MCF 10A (cell line): Measurements from ENCODE around the gene PEF1. TPM values are rescaled to one million over a fixed set of nuclear protein-coding genes. Genes with fewer than 3 reads are reported as not detected.

Experiments
- BruUV-seq: library from RNA; stranded (reverse); fragments of 400-500 nt; replicated peaks from 2 replicates; lab custom pipeline; 2021; lab: Mats Ljungman, UMichigan
- CTCF ChIA-PET: fragments of 300-600 bp; sonication (Branson Sonifier 250); formaldehyde crosslinking; extraction: SDS; loops from one replicate; lab custom pipeline; 2021; ENCODE audit warnings: antibody characterized with exemption, inconsistent platforms; lab: Yijun Ruan, JAX
- POLR2A ChIA-PET: fragments of 300-600, 350-650 bp; sonication (Branson Sonifier 250); formaldehyde crosslinking; extraction: SDS; loops from one replicate; lab custom pipeline; 2020; ENCODE audit warnings: antibody characterized with exemption, inconsistent platforms; lab: Yijun Ruan, JAX
- DNase-seq: peaks from one replicate; pipeline ENCODE4 v3.0.0-alpha.2; 2018; ENCODE audit not compliant: unreplicated experiment
- H3K27ac Mint-ChIP-seq: one replicate; pipeline ENCODE4 v1.8.0; 2022; ENCODE audit warnings: mild to moderate bottlenecking, low read depth, mixed read lengths; ENCODE audit not compliant: unreplicated experiment
- H3K27me3 Mint-ChIP-seq: one replicate; pipeline ENCODE4 v1.8.0; 2022; ENCODE audit warnings: mixed read lengths; ENCODE audit not compliant: insufficient read depth, unreplicated experiment
- H3K36me3 Mint-ChIP-seq: one replicate; pipeline ENCODE4 v1.8.0; 2022; ENCODE audit warnings: mild to moderate bottlenecking, moderate library complexity, mixed read lengths; ENCODE audit not compliant: insufficient read depth, unreplicated experiment
- H3K4me1 Mint-ChIP-seq: one replicate; pipeline ENCODE4 v1.8.0; 2022; ENCODE audit warnings: mixed read lengths; ENCODE audit not compliant: insufficient read depth, unreplicated experiment
- H3K4me3 Mint-ChIP-seq: one replicate; pipeline ENCODE4 v1.8.0; 2022; ENCODE audit warnings: mild to moderate bottlenecking, moderate library complexity, mixed read lengths; ENCODE audit not compliant: unreplicated experiment
- H3K9me3 Mint-ChIP-seq: one replicate; pipeline ENCODE4 v1.8.0; 2022; ENCODE audit warnings: mixed read lengths; ENCODE audit not compliant: unreplicated experiment
- CTCF ChIP-seq: fragments of 200-600 bp; IDR thresholded peaks from one replicate; pipeline ENCODE4 v1.8.0; 2022; ENCODE audit warnings: antibody characterized with exemption, mild to moderate bottlenecking; ENCODE audit not compliant: unreplicated experiment
- intact Hi-C: fragments of 100-400 bp; cut with micrococcal nuclease; formaldehyde crosslinking; loops from 2 replicates; pipeline ENCODE4 v1.14.1; 2022
- total RNA-seq: library from RNA; stranded (reverse); gene quantifications from 2 replicates; pipeline ENCODE4 v1.2.3, GENCODE V29; 2022

PEF1 gene
- total RNA-seq, 1 experiment from 2014 or later, result 61.1 TPM

GRCh38 chr1:31640964-31641363 lies 3.7 kb downstream of the PEF1 start:
- Mint-ChIP-seq H3K4me1 (peaks cover 19% of the 10 kb centered on the region), H3K27ac (no peak overlapping the region), H3K4me3 (no peak overlapping the region), H3K27me3 (no peaks in the 10 kb centered on the region), H3K36me3 (peaks cover 8% of the 10 kb centered on the region), H3K9me3 (no peaks in the 10 kb centered on the region)
- DNase-seq, result no peak
- intact Hi-C loops, result no loop called here
- TF ChIP-seq CTCF, result no peak
- CTCF ChIA-PET, result interaction anchor here (0.7 to 1.7 kb wide), 3 partner anchors 22 to 148 kb away, joined by 3 to 6 read pairs (median 3); no protein-coding TSS in a partner anchor
- POLR2A ChIA-PET, result interaction anchor here (1.5 to 12.3 kb wide), 6 partner anchors 10 to 299 kb away, joined by 3 to 207 read pairs (median 22); partner anchors contain the start of gene TINAGL1
- no TSS peak for BruUV-seq

GRCh38 chr1:31640179-31640578 lies 4.5 kb downstream of the PEF1 start:
- DNase-seq, result no peak
- ChIA-PET CTCF (interaction anchor here (0.7 to 1.7 kb wide), 6 partner anchors 21 to 405 kb away, joined by 3 to 6 read pairs (median 3); no protein-coding TSS in a partner anchor), POLR2A (interaction anchor here (0.7 to 12.3 kb wide), 13 partner anchors 11 to 316 kb away, joined by 3 to 207 read pairs (median 7); partner anchors contain the start of gene TINAGL1)
- no peaks in the 10 kb centered on the region for H3K9me3 Mint-ChIP-seq
- intact Hi-C loops, result no loop called here
- H3K36me3 Mint-ChIP-seq, result peaks cover 6% of the 10 kb centered on the region
- H3K27ac Mint-ChIP-seq, result no peak overlapping the region
- H3K27me3 Mint-ChIP-seq, result no peaks in the 10 kb centered on the region
- peaks cover 19% of the 10 kb centered on the region for H3K4me1 Mint-ChIP-seq
- H3K4me3 Mint-ChIP-seq, result no peak overlapping the region
- TF ChIP-seq CTCF, result no peak
- no TSS peak for BruUV-seq

- no TSS peak for BruUV-seq
- CTCF ChIA-PET, result interaction anchor here (0.5 to 1.7 kb wide), 5 partner anchors 21 to 405 kb away, joined by 3 to 6 read pairs (median 3); no protein-coding TSS in a partner anchor
These were observed 5.1 kb downstream of the PEF1 start for GRCh38 chr1:31639543-31639942.

More at GRCh38 chr1:31639543-31639942, 5.1 kb downstream of the PEF1 start:
- Mint-ChIP-seq H3K36me3 (peaks cover 5% of the 10 kb centered on the region), H3K9me3 (no peaks in the 10 kb centered on the region), H3K4me3 (no peak overlapping the region), H3K4me1 (peaks cover 19% of the 10 kb centered on the region), H3K27ac (no peak overlapping the region), H3K27me3 (no peaks in the 10 kb centered on the region)
- intact Hi-C loops, result loop anchor here (1.0 kb wide), 1 partner anchor 66 kb away; no protein-coding TSS in a partner anchor
- no peak for TF ChIP-seq CTCF
- POLR2A ChIA-PET, result interaction anchor here (0.6 to 12.3 kb wide), 17 partner anchors 11 to 477 kb away, joined by 3 to 207 read pairs (median 7); partner anchors contain the start of gene TINAGL1
- peak; percentile 70 for DNase-seq
